ENCODE data around the gene CYGB. TPM values are rescaled to one million over a fixed set of nuclear protein-coding genes. Genes with fewer than 3 reads are reported as not detected.

The CYGB gene
- total and polyA plus RNA-seq, 9 of the 15 experiments (the other 6 are each of a cell fraction or from before 2014, with no cell fraction given), result 0.08 to 0.95 (median 0.18) TPM; not detected in 5

- TF ChIP-seq RHOXF2B (CRISPR knock-in tag; conservative IDR thresholded peaks at IDR 0.05) (no peak), FOXK2 (conservative IDR thresholded peaks at IDR 0.05 in 1 of 2, IDR thresholded peaks at IDR 0.05 in 1 of 2; ENCODE audit: low read depth in 2 of 2) (no peak), E2F1 (CRISPR knock-in tag; IDR thresholded peaks at IDR 0.05) (no peak), TRIM24 (IDR thresholded peaks at IDR 0.05) (no peak), ZNF77 (CRISPR knock-in tag; IDR thresholded peaks at IDR 0.05) (no peak), HDGF (IDR thresholded peaks at IDR 0.05) (no peak)
Measured at GRCh38 chr17:76549539-76549938, 12.0 kb upstream of the CYGB start (continued).

- no peaks in the 10 kb centered on the region for H3K9me3 ChIP-seq (replicated peaks; ENCODE audit: control insufficient read depth, insufficient read depth, low read depth, low read length)
- no peak for FAIRE-seq
- H3K27me3 ChIP-seq (ENCODE audit: control insufficient read depth in 2 of 2, insufficient read depth in 2 of 2, low read length in 2 of 2), result no peaks in the 10 kb centered on the region
- ATAC-seq, result no peak
- no peak overlapping the region for H3K27ac ChIP-seq (ENCODE audit: extremely low read depth, low read depth, low read length)
- no peak overlapping the region for H3K4me2 ChIP-seq (ENCODE audit: insufficient read depth, low read length)
- no peaks in the 10 kb centered on the region for H3K36me3 ChIP-seq (ENCODE audit: control insufficient read depth, insufficient read depth, low read length)
- H3K9me1 ChIP-seq (ENCODE audit: control insufficient read depth, insufficient read depth, low read length), result no peaks in the 10 kb centered on the region
- POLR2A ChIA-PET, result interaction anchor here (0.6 to 1.0 kb wide), 4 partner anchors 8 to 132 kb away, joined by 3 to 5 read pairs (median 4); no protein-coding TSS in a partner anchor
- no peak overlapping the region for H2AFZ ChIP-seq (ENCODE audit: low read depth, low read length)
- no peak overlapping the region for H3K4me3 ChIP-seq
- H3K4me1 ChIP-seq (replicated peaks in 1 of 2; ENCODE audit: control insufficient read depth in 2 of 2, insufficient read depth in 2 of 2, low read length in 2 of 2), result peaks cover 0 to 27% of the 10 kb centered on the region in 2 experiments; a peak in 3 of 5 replicates
- no peak for DNase-seq (ENCODE audit: extremely low read depth in 1 of 4, low spot score in 3 of 4)
- no TSS peak for BruUV-seq (replicated peaks)
- H4K20me1 ChIP-seq (replicated peaks; ENCODE audit: control insufficient read depth, insufficient read depth, low read length), result no peaks in the 10 kb centered on the region
- in situ Hi-C loops (cut with MboI) (no loop called here), intact Hi-C loops (cut with micrococcal nuclease) (loop anchor here (5.0 kb wide), 1 partner anchor 42 kb away; no protein-coding TSS in a partner anchor)
- TF ChIP-seq IFI16 (CRISPR knock-in tag; IDR thresholded peaks at IDR 0.05), result no peak
- TF ChIP-seq THRAP3 (IDR thresholded peaks at IDR 0.05; ENCODE audit: borderline replicate concordance), result no peak
- TF ChIP-seq BMI1 (IDR thresholded peaks at IDR 0.05; ENCODE audit: low read length), result no peak
- no peak for TF ChIP-seq ZNF551 (CRISPR knock-in tag; IDR thresholded peaks at IDR 0.05)
- no peak for TF ChIP-seq STAT5A (IDR thresholded peaks at IDR 0.05; ENCODE audit: borderline replicate concordance, low read length)
- TF ChIP-seq EZH2 (IDR thresholded peaks at IDR 0.05; ENCODE audit: borderline replicate concordance, low read depth, low read length), result no peak
- no peak for TF ChIP-seq PHTF2 (CRISPR knock-in tag; IDR thresholded peaks at IDR 0.05)
- no peak for TF ChIP-seq RFX5 (IDR thresholded peaks at IDR 0.05; ENCODE audit: low read depth, low read length)
- TF ChIP-seq KLF10 (CRISPR knock-in tag; IDR thresholded peaks at IDR 0.05), result no peak
- TF ChIP-seq ETV5 (CRISPR knock-in tag; IDR thresholded peaks at IDR 0.05; ENCODE audit: low read depth), result no peak
- no peak for TF ChIP-seq RFX1 (IDR thresholded peaks at IDR 0.05)
- no peak for TF ChIP-seq HDAC6 (IDR thresholded peaks at IDR 0.05; ENCODE audit: low read depth, low read length)
- no peak for TF ChIP-seq ZNF449 (CRISPR knock-in tag; IDR thresholded peaks at IDR 0.05)
- TF ChIP-seq MTA2 (IDR thresholded peaks at IDR 0.05; ENCODE audit: low read depth), result no peak
- no peak for TF ChIP-seq ASH1L (IDR thresholded peaks at IDR 0.05; ENCODE audit: borderline replicate concordance, low read depth, partially characterized antibody)
- TF ChIP-seq ZNF224 (CRISPR knock-in tag; IDR thresholded peaks at IDR 0.05), result no peak
- no peak overlapping the region for H3K9ac ChIP-seq (ENCODE audit: insufficient read depth in 1 of 2, low read depth in 2 of 2, low read length in 2 of 2)
- 61% methylated on average over 9 of the region's 9 CpGs for WGBS (ENCODE audit: insufficient coverage, low coverage, missing lambda C conversion rate)
- CTCF ChIA-PET (ENCODE audit: low intra/inter-chr PET ratio), result no interaction called here
- no peaks in the 10 kb centered on the region for H3K79me2 ChIP-seq (ENCODE audit: control insufficient read depth, insufficient read depth, low read length)
Measured at GRCh38 chr17:76549215-76549518, 11.7 kb upstream of the CYGB start.

Measured in K562 (cell line).